ENCODE measurements around the gene STIM2.
"Not testable (repeated sequence)": the region's sequence is repeated elsewhere in the genome, so short reads cannot be mapped to it uniquely, and the experiment has no call there.

Gene STIM2

GRCh38 chr4:27005501-27005900, 144.9 kb downstream of the STIM2 start:
- DNase-seq (ENCODE audit: low spot score) = peak; percentile 58

- no peak for DNase-seq (ENCODE audit: low spot score)
These were observed 145.4 kb downstream of the STIM2 start for GRCh38 chr4:27005905-27006590.

DNA sequence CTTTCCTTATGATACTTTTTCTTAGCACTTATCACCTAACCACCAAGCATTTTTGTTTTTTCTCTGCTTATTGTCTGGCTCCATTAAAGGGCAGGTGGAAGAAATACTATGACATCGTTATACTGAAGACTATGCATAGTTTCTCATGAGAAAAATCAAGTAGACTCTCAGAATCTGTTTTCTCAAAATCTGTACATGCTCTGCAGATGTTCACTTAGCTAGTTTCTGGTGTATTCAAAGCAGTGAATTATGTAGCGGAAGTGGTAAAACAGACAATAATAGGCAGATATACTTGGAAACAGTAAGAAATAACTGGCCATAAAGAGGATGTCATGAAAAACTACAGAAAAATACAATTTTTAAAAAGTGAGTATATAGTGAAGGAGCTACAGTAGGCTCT, 146.0 kb downstream of the STIM2 start:
- DNase-seq (ENCODE audit: low spot score) = no peak

DNA sequence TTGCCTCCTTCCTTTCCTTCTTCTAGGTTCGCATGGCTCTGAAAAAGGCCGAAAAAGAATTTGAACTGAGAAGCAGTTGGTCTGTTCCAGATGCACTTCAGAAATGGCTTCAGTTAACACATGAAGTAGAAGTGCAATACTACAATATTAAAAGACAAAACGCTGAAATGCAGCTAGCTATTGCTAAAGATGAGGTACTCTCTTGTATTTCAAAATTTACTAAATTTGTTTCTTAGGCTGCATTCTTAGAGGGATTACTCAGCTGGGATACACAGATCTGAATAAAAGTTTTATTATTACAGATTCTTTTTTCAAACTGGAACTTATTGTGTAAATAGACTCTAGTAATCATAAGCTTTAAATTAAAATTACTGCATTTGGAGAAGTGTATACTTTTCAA, 146.9 kb downstream of the STIM2 start:
- DNase-seq (ENCODE audit: low spot score) = peak; percentile 44

- peak; percentile 19 for DNase-seq (ENCODE audit: low spot score)
These were observed 148.0 kb downstream of the STIM2 start for GRCh38 chr4:27008679-27009078.

DNA sequence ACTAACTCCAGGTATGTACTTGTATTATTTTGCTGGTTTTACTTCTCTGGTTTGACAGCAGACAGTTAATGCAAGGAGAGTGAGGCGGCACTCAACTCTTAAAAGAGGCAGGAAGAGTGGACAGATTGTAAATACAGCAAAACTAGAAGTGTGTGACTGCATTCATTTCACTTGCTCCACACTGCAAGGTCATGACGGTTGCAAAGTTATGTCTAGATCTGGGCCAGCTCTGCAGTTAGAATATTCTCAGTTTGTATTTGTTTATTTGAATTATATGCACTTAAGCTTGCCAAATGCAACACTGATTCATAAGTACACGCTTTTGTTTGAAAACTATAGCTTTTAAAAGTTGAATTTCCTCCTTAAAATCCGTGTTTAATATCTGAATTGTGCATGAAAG, 148.9 kb downstream of the STIM2 start:
- no peak for DNase-seq (ENCODE audit: low spot score)

- DNase-seq (ENCODE audit: low spot score) = peak; percentile 57
These were observed 149.8 kb downstream of the STIM2 start for GRCh38 chr4:27010334-27010940.

GRCh38 chr4:27011401-27011800, 150.8 kb downstream of the STIM2 start:
- DNase-seq (ENCODE audit: low spot score) = no peak

GRCh38 chr4:27013012-27013411, 152.4 kb downstream of the STIM2 start:
- no peak for DNase-seq (ENCODE audit: low spot score)

GRCh38 chr4:27016551-27016950, 155.9 kb downstream of the STIM2 start:
- DNase-seq (ENCODE audit: low spot score) = peak; percentile 17

DNA sequence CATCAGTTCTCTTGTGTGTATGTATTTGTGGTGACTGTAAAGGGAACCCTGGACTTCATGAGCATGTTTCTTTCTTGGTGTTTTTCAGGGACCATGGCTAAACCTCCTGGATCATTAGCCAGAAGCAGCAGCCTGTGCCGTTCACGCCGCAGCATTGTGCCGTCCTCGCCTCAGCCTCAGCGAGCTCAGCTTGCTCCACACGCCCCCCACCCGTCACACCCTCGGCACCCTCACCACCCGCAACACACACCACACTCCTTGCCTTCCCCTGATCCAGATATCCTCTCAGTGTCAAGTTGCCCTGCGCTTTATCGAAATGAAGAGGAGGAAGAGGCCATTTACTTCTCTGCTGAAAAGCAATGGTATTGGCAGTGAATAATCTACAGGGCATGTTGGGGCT, 157.0 kb downstream of the STIM2 start:
- DNase-seq (ENCODE audit: low spot score) = no peak

- no peak for DNase-seq (ENCODE audit: low spot score)
These were observed 157.4 kb downstream of the STIM2 start for GRCh38 chr4:27018076-27018475.

- no peak for DNase-seq (ENCODE audit: low spot score)
These were observed 158.3 kb downstream of the STIM2 start for GRCh38 chr4:27018910-27019309.

DNA sequence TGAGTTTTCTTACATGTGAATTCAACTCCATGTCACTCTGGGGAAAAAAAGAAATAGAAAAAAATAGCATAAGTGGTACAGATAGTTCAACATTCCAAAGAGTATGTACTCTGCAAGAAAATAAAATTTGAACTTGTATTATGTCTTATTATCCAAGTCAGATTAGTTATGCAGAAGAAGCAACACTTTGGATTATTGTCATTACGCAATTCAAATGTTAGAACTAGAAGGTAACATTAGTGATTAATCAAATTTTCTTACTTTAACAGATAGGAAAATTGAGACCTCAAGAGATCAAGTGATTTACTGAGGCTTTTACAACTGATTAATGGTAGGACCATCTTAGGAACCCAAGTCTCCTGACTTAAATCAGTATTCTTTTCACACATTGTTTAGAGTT, 159.1 kb downstream of the STIM2 start:
- no peak for DNase-seq (ENCODE audit: low spot score)

DNA sequence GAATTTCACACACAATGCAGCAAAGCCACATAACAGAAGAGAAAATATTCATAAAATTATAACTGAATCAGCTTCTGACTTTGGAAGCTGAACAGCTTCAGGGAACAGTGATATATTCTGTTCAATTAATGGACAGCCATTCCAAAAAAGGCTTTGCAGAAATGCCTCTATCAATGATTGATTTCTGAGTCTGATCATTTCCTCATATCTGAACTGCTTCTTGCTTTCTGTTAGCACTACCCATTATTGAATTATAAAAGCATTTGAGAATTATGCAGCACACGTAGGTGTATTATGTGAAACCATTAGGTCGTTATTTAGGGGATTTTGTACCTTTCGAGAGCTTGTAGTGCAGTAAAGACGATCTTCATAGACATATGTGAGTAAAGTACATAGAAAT, 159.6 kb downstream of the STIM2 start:
- no peak for DNase-seq (ENCODE audit: low spot score)

GRCh38 chr4:27020603-27021002, 160.0 kb downstream of the STIM2 start:
- no peak for DNase-seq (ENCODE audit: low spot score)

- DNase-seq (ENCODE audit: low spot score) = no peak
These were observed 162.3 kb downstream of the STIM2 start for GRCh38 chr4:27022963-27023362.

- no peak for DNase-seq (ENCODE audit: low spot score)
These were observed 162.7 kb downstream of the STIM2 start for GRCh38 chr4:27023366-27023765.

- no peak for DNase-seq (ENCODE audit: low spot score)
These were observed 164.2 kb downstream of the STIM2 start for GRCh38 chr4:27024805-27025204.

GRCh38 chr4:27027428-27027827, 166.8 kb downstream of the STIM2 start:
- DNase-seq (ENCODE audit: low spot score) = no peak

GRCh38 chr4:27035127-27035526, 174.5 kb downstream of the STIM2 start:
- DNase-seq (ENCODE audit: low spot score) = not testable (repeated sequence)

DNA sequence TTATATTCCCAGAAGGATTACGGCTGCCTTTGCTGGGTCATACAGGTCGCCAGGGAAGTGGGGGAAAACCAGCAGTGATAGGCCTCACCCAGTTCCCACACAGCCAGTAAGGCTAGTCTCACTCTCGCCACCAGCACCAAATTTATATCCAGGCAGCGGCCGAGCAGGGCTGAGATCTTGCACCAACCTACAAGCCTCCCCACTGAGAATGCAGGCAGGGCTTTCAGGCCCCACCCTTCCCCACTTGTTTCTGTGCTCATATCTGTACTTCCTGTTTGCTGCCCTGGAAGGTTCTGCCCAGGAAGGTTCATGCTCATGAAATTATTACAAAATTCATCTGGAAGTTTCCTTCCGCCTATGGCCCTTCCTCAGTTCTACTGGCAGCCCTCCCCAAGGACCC, 179.7 kb downstream of the STIM2 start:
- DNase-seq (ENCODE audit: low spot score) = no peak

DNA sequence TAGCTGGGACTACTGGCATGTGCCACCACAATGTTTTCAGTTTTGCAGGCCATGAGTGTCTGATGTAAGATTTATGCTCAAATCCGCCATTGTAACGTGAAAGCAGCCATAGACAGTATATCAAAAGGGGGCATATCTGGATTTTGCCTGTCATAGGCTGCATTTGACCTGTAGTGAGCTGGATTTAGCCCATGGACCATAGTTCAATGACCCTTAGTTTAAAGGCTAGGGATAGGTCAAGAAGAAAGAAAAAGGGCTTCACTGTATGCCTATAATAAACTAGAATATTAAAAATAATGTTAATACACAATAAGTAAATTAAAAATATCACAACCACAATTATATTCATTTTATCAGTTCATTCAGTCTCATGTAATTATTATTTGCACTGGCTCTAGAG, 181.8 kb downstream of the STIM2 start:
- no peak for DNase-seq (ENCODE audit: low spot score)

GRCh38 chr4:27043200-27043599, 182.6 kb downstream of the STIM2 start:
- no peak for DNase-seq (ENCODE audit: low spot score)
